ENCODE results near the gene BACE1-AS. TPM values are rescaled to one million over a fixed set of nuclear protein-coding genes. Genes with fewer than 3 reads are reported as not detected.

The BACE1-AS gene
- polyA plus RNA-seq, 4 donors: 1.6 to 12.5 (median 5.7) TPM

GRCh38 chr11:117295438-117296137 is 4.4 kb downstream of the BACE1-AS start:
- no peak overlapping the region for H3K4me3 ChIP-seq (ENCODE audit: low read depth in 1 of 3, low read length in 3 of 3)
- H3K27ac ChIP-seq (ENCODE audit: low read depth in 1 of 3, low read length in 2 of 3): no peak overlapping the region
- FAIRE-seq (no peak), DNase-seq (no peak)
- no peaks in the 10 kb centered on the region for H3K27me3 ChIP-seq (ENCODE audit: control insufficient read depth in 3 of 3, insufficient read depth in 3 of 3, low read length in 3 of 3)
- no peaks in the 10 kb centered on the region for H3K9me3 ChIP-seq (ENCODE audit: control insufficient read depth in 2 of 2, insufficient read depth in 1 of 2, low read depth in 1 of 2, low read length in 1 of 2)
- WGBS, 3 donors: 81 to 88% (median 84%) methylated on average over 9 of the region's 9 CpGs
- H3K36me3 ChIP-seq (ENCODE audit: control insufficient read depth in 3 of 3, insufficient read depth in 2 of 3, low read depth in 1 of 3, low read length in 3 of 3): peaks cover 0 to 53% (median 0%) of the 10 kb centered on the region in 3 donors
- H3K4me1 ChIP-seq (ENCODE audit: control insufficient read depth in 3 of 3, insufficient read depth in 2 of 3, low read depth in 1 of 3, low read length in 2 of 3): peaks cover 0 to 25% (median 0%) of the 10 kb centered on the region in 3 donors

GRCh38 chr11:117296881-117297280 is 5.7 kb downstream of the BACE1-AS start:
- DNase-seq (no peak), FAIRE-seq (no peak)
- Histone ChIP-seq H3K4me1 (ENCODE audit: control insufficient read depth in 3 of 3, insufficient read depth in 2 of 3, low read depth in 1 of 3, low read length in 2 of 3) (peaks cover 0 to 30% (median 0%) of the 10 kb centered on the region in 3 donors), H3K4me3 (ENCODE audit: low read depth in 1 of 3, low read length in 3 of 3) (no peak overlapping the region), H3K27me3 (ENCODE audit: control insufficient read depth in 3 of 3, insufficient read depth in 3 of 3, low read length in 3 of 3) (no peaks in the 10 kb centered on the region), H3K36me3 (ENCODE audit: control insufficient read depth in 3 of 3, insufficient read depth in 2 of 3, low read depth in 1 of 3, low read length in 3 of 3) (peaks cover 0 to 41% (median 0%) of the 10 kb centered on the region in 3 donors), H3K27ac (ENCODE audit: low read depth in 1 of 3, low read length in 2 of 3) (no peak overlapping the region), H3K9me3 (ENCODE audit: control insufficient read depth in 2 of 2, insufficient read depth in 1 of 2, low read depth in 1 of 2, low read length in 1 of 2) (no peaks in the 10 kb centered on the region)
- 80 to 96% (median 89%) methylated on average over 6 of the region's 6 CpGs for WGBS, 3 donors

GRCh38 chr11:117298195-117298594 is 7.0 kb downstream of the BACE1-AS start:
- WGBS, 3 donors: 91 to 97% (median 97%) methylated on average over 8 of the region's 8 CpGs
- Histone ChIP-seq H3K4me1 (ENCODE audit: control insufficient read depth in 3 of 3, insufficient read depth in 2 of 3, low read depth in 1 of 3, low read length in 2 of 3) (peaks cover 0 to 33% (median 0%) of the 10 kb centered on the region in 3 donors), H3K27me3 (ENCODE audit: control insufficient read depth in 3 of 3, insufficient read depth in 3 of 3, low read length in 3 of 3) (no peaks in the 10 kb centered on the region), H3K27ac (ENCODE audit: low read depth in 1 of 3, low read length in 2 of 3) (no peak overlapping the region), H3K36me3 (ENCODE audit: control insufficient read depth in 3 of 3, insufficient read depth in 2 of 3, low read depth in 1 of 3, low read length in 3 of 3) (peaks cover 0 to 35% (median 0%) of the 10 kb centered on the region in 3 donors), H3K9me3 (ENCODE audit: control insufficient read depth in 2 of 2, insufficient read depth in 1 of 2, low read depth in 1 of 2, low read length in 1 of 2) (no peaks in the 10 kb centered on the region), H3K4me3 (ENCODE audit: low read depth in 1 of 3, low read length in 3 of 3) (no peak overlapping the region)
- FAIRE-seq (no peak), DNase-seq (no peak)

GRCh38 chr11:117299351-117300282 is 8.5 kb downstream of the BACE1-AS start:
- H3K36me3 ChIP-seq (ENCODE audit: control insufficient read depth in 3 of 3, insufficient read depth in 2 of 3, low read depth in 1 of 3, low read length in 3 of 3): peaks cover 0 to 27% (median 0%) of the 10 kb centered on the region in 3 donors
- peak overlapping the region in 2 of 3 donors; percentile 22 to 85 for H3K27ac ChIP-seq (ENCODE audit: low read depth in 1 of 3, low read length in 2 of 3)

GRCh38 chr11:117300283-117300663 is 9.1 kb downstream of the BACE1-AS start:
- Histone ChIP-seq H3K4me1 (ENCODE audit: control insufficient read depth in 3 of 3, insufficient read depth in 2 of 3, low read depth in 1 of 3, low read length in 2 of 3) (peaks cover 0 to 42% (median 0%) of the 10 kb centered on the region in 3 donors), H3K9me3 (ENCODE audit: control insufficient read depth in 2 of 2, insufficient read depth in 1 of 2, low read depth in 1 of 2, low read length in 1 of 2) (no peaks in the 10 kb centered on the region), H3K36me3 (ENCODE audit: control insufficient read depth in 3 of 3, insufficient read depth in 2 of 3, low read depth in 1 of 3, low read length in 3 of 3) (peaks cover 0 to 24% (median 0%) of the 10 kb centered on the region in 3 donors), H3K27ac (ENCODE audit: low read depth in 1 of 3, low read length in 2 of 3) (peak overlapping the region in 2 of 3 donors; percentile 12 to 85), H3K4me3 (ENCODE audit: low read depth in 1 of 3, low read length in 3 of 3) (peak overlapping the region in 1 of 3 donors; percentile 27), H3K27me3 (ENCODE audit: control insufficient read depth in 3 of 3, insufficient read depth in 3 of 3, low read length in 3 of 3) (no peaks in the 10 kb centered on the region)
- peak in 1 of 2 donors; percentile 60 for DNase-seq
- FAIRE-seq: no peak
- 40 to 43% (median 42%) methylated on average over 16 to 17 of the region's 17 CpGs for WGBS, 3 donors

More at GRCh38 chr11:117299351-117300282, 8.5 kb downstream of the BACE1-AS start:
- DNase-seq: peak; percentile 29 to 81
- peaks cover 0 to 42% (median 0%) of the 10 kb centered on the region in 3 donors for H3K4me1 ChIP-seq (ENCODE audit: control insufficient read depth in 3 of 3, insufficient read depth in 2 of 3, low read depth in 1 of 3, low read length in 2 of 3)
- FAIRE-seq: no peak
- no peaks in the 10 kb centered on the region for H3K27me3 ChIP-seq (ENCODE audit: control insufficient read depth in 3 of 3, insufficient read depth in 3 of 3, low read length in 3 of 3)
- H3K9me3 ChIP-seq (ENCODE audit: control insufficient read depth in 2 of 2, insufficient read depth in 1 of 2, low read depth in 1 of 2, low read length in 1 of 2): no peaks in the 10 kb centered on the region
- WGBS, 3 donors: 24 to 44% (median 33%) methylated on average over 12 of the region's 12 CpGs
- peak overlapping the region in 1 of 3 donors; percentile 27 for H3K4me3 ChIP-seq (ENCODE audit: low read depth in 1 of 3, low read length in 3 of 3)

GRCh38 chr11:117300773-117301172 is 9.6 kb downstream of the BACE1-AS start:
- Histone ChIP-seq H3K27me3 (ENCODE audit: control insufficient read depth in 3 of 3, insufficient read depth in 3 of 3, low read length in 3 of 3) (no peaks in the 10 kb centered on the region), H3K9me3 (ENCODE audit: control insufficient read depth in 2 of 2, insufficient read depth in 1 of 2, low read depth in 1 of 2, low read length in 1 of 2) (no peaks in the 10 kb centered on the region), H3K36me3 (ENCODE audit: control insufficient read depth in 3 of 3, insufficient read depth in 2 of 3, low read depth in 1 of 3, low read length in 3 of 3) (peaks cover 0 to 22% (median 0%) of the 10 kb centered on the region in 3 donors), H3K4me3 (ENCODE audit: low read depth in 1 of 3, low read length in 3 of 3) (no peak overlapping the region), H3K4me1 (ENCODE audit: control insufficient read depth in 3 of 3, insufficient read depth in 2 of 3, low read depth in 1 of 3, low read length in 2 of 3) (peaks cover 0 to 42% (median 0%) of the 10 kb centered on the region in 3 donors), H3K27ac (ENCODE audit: low read depth in 1 of 3, low read length in 2 of 3) (peak overlapping the region in 1 of 3 donors; percentile 85)
- DNase-seq (no peak), FAIRE-seq (no peak)
- WGBS, 3 donors: 72 to 89% (median 81%) methylated on average over 5 of the region's 5 CpGs

- H3K4me3 ChIP-seq (ENCODE audit: low read depth in 1 of 3, low read length in 3 of 3): no peak overlapping the region
- no peak overlapping the region for H3K27ac ChIP-seq (ENCODE audit: low read depth in 1 of 3, low read length in 2 of 3)
- peaks cover 0 to 22% (median 0%) of the 10 kb centered on the region in 3 donors for H3K36me3 ChIP-seq (ENCODE audit: control insufficient read depth in 3 of 3, insufficient read depth in 2 of 3, low read depth in 1 of 3, low read length in 3 of 3)
- H3K9me3 ChIP-seq (ENCODE audit: control insufficient read depth in 2 of 2, insufficient read depth in 1 of 2, low read depth in 1 of 2, low read length in 1 of 2): no peaks in the 10 kb centered on the region
- DNase-seq: no peak
- 83 to 86% (median 86%) methylated on average over 7 of the region's 7 CpGs for WGBS, 3 donors
- FAIRE-seq: no peak
- H3K27me3 ChIP-seq (ENCODE audit: control insufficient read depth in 3 of 3, insufficient read depth in 3 of 3, low read length in 3 of 3): no peaks in the 10 kb centered on the region
- H3K4me1 ChIP-seq (ENCODE audit: control insufficient read depth in 3 of 3, insufficient read depth in 2 of 3, low read depth in 1 of 3, low read length in 2 of 3): peaks cover 0 to 42% (median 0%) of the 10 kb centered on the region in 3 donors
Observed at GRCh38 chr11:117302228-117302627, 11.1 kb downstream of the BACE1-AS start.

GRCh38 chr11:117303101-117303500 is 12.0 kb downstream of the BACE1-AS start:
- DNase-seq: no peak
- 19 to 63% (median 47%) methylated on average over 4 of the region's 4 CpGs for WGBS, 3 donors

More at GRCh38 chr11:117303101-117303500, 12.0 kb downstream of the BACE1-AS start:
- peaks cover 0 to 41% (median 0%) of the 10 kb centered on the region in 3 donors for H3K4me1 ChIP-seq (ENCODE audit: control insufficient read depth in 3 of 3, insufficient read depth in 2 of 3, low read depth in 1 of 3, low read length in 2 of 3)
- no peak overlapping the region for H3K27ac ChIP-seq (ENCODE audit: low read depth in 1 of 3, low read length in 2 of 3)
- no peak for FAIRE-seq
- H3K9me3 ChIP-seq (ENCODE audit: control insufficient read depth in 2 of 2, insufficient read depth in 1 of 2, low read depth in 1 of 2, low read length in 1 of 2): no peaks in the 10 kb centered on the region
- no peak overlapping the region for H3K4me3 ChIP-seq (ENCODE audit: low read depth in 1 of 3, low read length in 3 of 3)
- H3K36me3 ChIP-seq (ENCODE audit: control insufficient read depth in 3 of 3, insufficient read depth in 2 of 3, low read depth in 1 of 3, low read length in 3 of 3): peaks cover 0 to 22% (median 0%) of the 10 kb centered on the region in 3 donors
- no peaks in the 10 kb centered on the region for H3K27me3 ChIP-seq (ENCODE audit: control insufficient read depth in 3 of 3, insufficient read depth in 3 of 3, low read length in 3 of 3)

All from small intestine (tissue), 7 donors.